ENCODE data around the gene SSBP4. TPM values are rescaled to one million over a fixed set of nuclear protein-coding genes. Genes with fewer than 3 reads are reported as not detected.
A peak's percentile ranks its signal among the peaks of the same experiment; 100 is the strongest.

The SSBP4 gene
- total and polyA plus RNA-seq, 2 of the 8 experiments (the other 6 are each of a cell fraction or from before 2014, with no cell fraction given) = 26.4 to 33.7 TPM

DNA sequence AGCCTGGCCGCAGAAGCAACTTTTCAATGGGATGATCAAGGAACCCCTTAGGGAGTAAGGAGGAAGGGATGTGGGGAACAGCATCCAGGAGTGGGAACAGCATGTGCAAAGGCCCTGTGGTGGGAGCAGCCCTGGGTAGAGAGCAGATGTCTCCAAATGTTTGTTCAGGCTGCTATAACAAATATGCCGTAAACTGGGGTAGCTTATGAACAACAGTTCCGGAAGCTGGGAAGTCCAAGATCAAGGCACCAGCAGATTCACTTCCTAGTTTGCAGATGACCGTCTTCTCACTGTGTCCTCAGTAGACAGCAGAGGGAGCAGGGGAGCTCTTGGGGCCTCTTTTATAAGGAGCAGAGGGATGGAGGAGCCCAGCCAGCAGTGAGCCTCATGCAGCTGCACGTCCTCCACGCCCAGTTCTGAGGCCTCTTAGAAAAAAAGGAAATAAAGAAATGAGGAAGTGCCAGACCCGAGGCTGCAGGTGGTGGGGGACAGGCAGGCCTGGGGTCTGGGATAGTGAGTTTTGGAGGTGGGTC is 17.6 kb upstream of the SSBP4 start:
- DNase-seq (ENCODE audit: low read depth in 1 of 2, low spot score in 2 of 2) (no peak), FAIRE-seq (no peak)
- Histone ChIP-seq H3K23me2 (ENCODE audit: low read depth, low read length) (no peaks in the 10 kb centered on the region), H3K27me3 (replicated peaks in 1 of 4; ENCODE audit: control insufficient read depth in 3 of 4, extremely low read depth in 1 of 4, insufficient read depth in 3 of 4, low read length in 3 of 4) (peaks cover 0 to 3% (median under 1%) of the 10 kb centered on the region in 4 experiments; a peak in 3 of 7 replicates), H2AFZ (ENCODE audit: low read length) (no peak overlapping the region), H2BK12ac (ENCODE audit: low read depth, low read length) (no peak overlapping the region), H3K79me2 (ENCODE audit: control insufficient read depth in 1 of 2, insufficient read depth in 2 of 2, low read length in 2 of 2) (no peaks in the 10 kb centered on the region), H3K9ac (replicated peaks in 1 of 4; ENCODE audit: extremely low read depth in 1 of 4, low read depth in 3 of 4, low read length in 3 of 4) (no peak overlapping the region), H3K9me3 (ENCODE audit: insufficient read depth in 2 of 2, low read depth in 1 of 2, low read length in 1 of 2) (no peaks in the 10 kb centered on the region), H4K5ac (ENCODE audit: insufficient read length, low read depth, low read length) (no peak overlapping the region), H3K14ac (ENCODE audit: insufficient read length) (no peak overlapping the region), H4K91ac (replicated peaks; ENCODE audit: insufficient read length, low read length) (no peak overlapping the region), H3K36me3 (ENCODE audit: control insufficient read depth in 2 of 4, insufficient read depth in 4 of 4, low read length in 3 of 4) (no peaks in the 10 kb centered on the region), H3K4me3 (ENCODE audit: extremely low read depth in 1 of 4, insufficient read depth in 2 of 4, low read depth in 3 of 4, low read length in 4 of 4) (no peak overlapping the region), H3K18ac (ENCODE audit: extremely low read depth, low read length) (no peak overlapping the region), H2BK5ac (ENCODE audit: low read depth, low read length) (no peak overlapping the region), H2BK120ac (replicated peaks; ENCODE audit: low read depth, low read length) (no peak overlapping the region), H4K8ac (ENCODE audit: extremely low read depth, insufficient read depth, low read length) (no peak overlapping the region; the same call in 1 of the 2 replicates), H3K4me1 (replicated peaks in 1 of 4; ENCODE audit: control insufficient read depth in 3 of 4, insufficient read depth in 4 of 4, low read length in 3 of 4) (peaks cover 0 to 8% (median 3%) of the 10 kb centered on the region in 4 experiments; a peak in 5 of 7 replicates), H3K4me2 (ENCODE audit: insufficient read depth in 1 of 2, low read depth in 2 of 2, low read length in 2 of 2) (no peak overlapping the region), H2BK20ac (ENCODE audit: low read length) (no peak overlapping the region), H2BK15ac (ENCODE audit: low read length) (no peak overlapping the region), H3K4ac (replicated peaks; ENCODE audit: insufficient read length, low read depth, low read length) (no peak overlapping the region), H3K79me1 (ENCODE audit: low read depth, low read length) (no peaks in the 10 kb centered on the region), H2AK5ac (ENCODE audit: low read depth, low read length) (0 out of 2 replicates have a peak overlapping the region, but pooled peaks have one; percentile 15), H4K20me1 (replicated peaks in 1 of 2; ENCODE audit: control insufficient read depth in 1 of 2, insufficient read depth in 2 of 2, low read length in 2 of 2) (no peaks in the 10 kb centered on the region), H3K27ac (ENCODE audit: low read depth, low read length) (no peak overlapping the region), H3K56ac (replicated peaks; ENCODE audit: insufficient read length, low read depth, low read length) (no peak overlapping the region), H3K23ac (ENCODE audit: insufficient read length) (no peak overlapping the region)
- ChIA-PET POLR2A (ENCODE audit: partially characterized antibody) (interaction anchor here (0.9 to 2.8 kb wide), 4 partner anchors 13 to 120 kb away, joined by 3 to 12 read pairs (median 5); partner anchors contain the start of gene JUND), CTCF (ENCODE audit: partially characterized antibody) (interaction anchor here (0.5 to 12.8 kb wide), 17 partner anchors 11 to 665 kb away, joined by 3 to 174 read pairs (median 5); partner anchors contain the start of gene GDF15)
- WGBS, 2 experiments (ENCODE audit: extremely low coverage in 1 of 2, insufficient coverage in 1 of 2, insufficient read length in 1 of 2, insufficient replicate concordance in 2 of 2, low coverage in 1 of 2, low lambda C conversion rate in 2 of 2, missing lambda C conversion rate in 1 of 2) = 82% methylated on average over 7 of the region's 7 CpGs; no CpG with 5 or more reads in 1 of the 2 experiments
- TF ChIP-seq KDM1A (IDR thresholded peaks at IDR 0.05; ENCODE audit: borderline replicate concordance, low read length) (peak; percentile 87; the same call in 1 of the 2 replicates), RAD21 (IDR thresholded peaks at IDR 0.05 in 1 of 2, conservative IDR thresholded peaks at IDR 0.05 in 1 of 2; ENCODE audit: low read depth in 2 of 2, low read length in 2 of 2) (peak; percentile 34 to 45; a peak in 3 of 4 replicates), YY1 (IDR thresholded peaks at IDR 0.05; ENCODE audit: low read depth, low read length) (no peak)
- TF ChIP-seq, protein P1, sequence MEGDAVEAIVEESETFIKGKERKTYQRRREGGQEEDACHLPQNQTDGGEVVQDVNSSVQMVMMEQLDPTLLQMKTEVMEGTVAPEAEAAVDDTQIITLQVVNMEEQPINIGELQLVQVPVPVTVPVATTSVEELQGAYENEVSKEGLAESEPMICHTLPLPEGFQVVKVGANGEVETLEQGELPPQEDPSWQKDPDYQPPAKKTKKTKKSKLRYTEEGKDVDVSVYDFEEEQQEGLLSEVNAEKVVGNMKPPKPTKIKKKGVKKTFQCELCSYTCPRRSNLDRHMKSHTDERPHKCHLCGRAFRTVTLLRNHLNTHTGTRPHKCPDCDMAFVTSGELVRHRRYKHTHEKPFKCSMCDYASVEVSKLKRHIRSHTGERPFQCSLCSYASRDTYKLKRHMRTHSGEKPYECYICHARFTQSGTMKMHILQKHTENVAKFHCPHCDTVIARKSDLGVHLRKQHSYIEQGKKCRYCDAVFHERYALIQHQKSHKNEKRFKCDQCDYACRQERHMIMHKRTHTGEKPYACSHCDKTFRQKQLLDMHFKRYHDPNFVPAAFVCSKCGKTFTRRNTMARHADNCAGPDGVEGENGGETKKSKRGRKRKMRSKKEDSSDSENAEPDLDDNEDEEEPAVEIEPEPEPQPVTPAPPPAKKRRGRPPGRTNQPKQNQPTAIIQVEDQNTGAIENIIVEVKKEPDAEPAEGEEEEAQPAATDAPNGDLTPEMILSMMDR (IDR thresholded peaks at IDR 0.05; ENCODE audit: control extremely low read depth in 1 of 3, insufficient read depth in 1 of 3, low read depth in 1 of 3, low read length in 3 of 3) = peak; percentile 41 to 62 (median 48)

Data from H1 (cell line).